CD14-positive monocyte (primary cell): ENCODE results near the gene SIAH3. TPM values are rescaled to one million over a fixed set of nuclear protein-coding genes. Genes with fewer than 3 reads are reported as not detected.

Source experiments
- DNase-seq, 3 donors: peaks; one replicate each; pipeline ENCODE4 v3.0.0-alpha.2; 2011 to 2022
- H2AFZ ChIP-seq: 2 replicates; pipeline ENCODE4 v1.6.0; 2012; ENCODE audit warnings: mild to moderate bottlenecking, low read depth, low read length, inconsistent platforms; ENCODE audit not compliant: insufficient read depth, poor library complexity, severe bottlenecking
- H3K27ac ChIP-seq, 2 donors: 1 replicate in 1 of 2; 2 replicates in 1 of 2; pipeline ENCODE4 v1.5.1; 2012 to 2013; ENCODE audit warnings: low read length in 2 of 2, control low read depth in 1 of 2, inconsistent platforms in 1 of 2, low read depth in 1 of 2, mild to moderate bottlenecking in 1 of 2
- H3K27me3 ChIP-seq, 2 donors: one replicate each; pipeline versions ENCODE4 v1.6.0 to v1.6.1; 2011 to 2013; ENCODE audit warnings: low read length in 2 of 2; ENCODE audit not compliant: control insufficient read depth in 2 of 2, insufficient read depth in 2 of 2
- H3K36me3 ChIP-seq, 2 donors: replicated peaks in 1 of 2; 1 replicate in 1 of 2; 2 replicates in 1 of 2; pipeline versions ENCODE4 v1.5.1 to v1.6.1; 2012 to 2013; ENCODE audit warnings: low read length in 2 of 2, control low read depth in 1 of 2, inconsistent platforms in 1 of 2, mild to moderate bottlenecking in 1 of 2; ENCODE audit not compliant: insufficient read depth in 2 of 2, control insufficient read depth in 1 of 2
- H3K4me1 ChIP-seq, 2 donors: 1 replicate in 1 of 2; 2 replicates in 1 of 2; pipeline versions ENCODE4 v1.5.1 to v1.6.1; 2012 to 2013; ENCODE audit warnings: low read length in 2 of 2, control low read depth in 1 of 2, inconsistent platforms in 1 of 2, mild to moderate bottlenecking in 1 of 2, moderate library complexity in 1 of 2; ENCODE audit not compliant: insufficient read depth in 2 of 2, control insufficient read depth in 1 of 2
- H3K4me2 ChIP-seq: replicated peaks from 2 replicates; pipeline ENCODE3; 2012; ENCODE audit warnings: low read length, moderate library complexity, mild to moderate bottlenecking; ENCODE audit not compliant: poor library complexity, severe bottlenecking; ENCODE audit errors: extremely low read depth
- H3K4me3 ChIP-seq, 3 experiments: fragments of 200-600 bp in 1 of 3; sonication (generic) in 1 of 3; replicated peaks in 1 of 3; 1 replicate in 2 of 3; 2 replicates in 1 of 3; pipeline ENCODE4 v1.5.1; 2011 to 2013; ENCODE audit warnings: low read length in 3 of 3, mild to moderate bottlenecking in 3 of 3, control low read depth in 2 of 3, low read depth in 2 of 3, inconsistent platforms in 1 of 3, moderate library complexity in 1 of 3
- H3K79me2 ChIP-seq: 2 replicates; pipeline ENCODE4 v1.6.0; 2012; ENCODE audit warnings: mild to moderate bottlenecking, control low read depth, inconsistent platforms, low read length, moderate library complexity; ENCODE audit not compliant: insufficient read depth
- H3K9ac ChIP-seq: 2 replicates; pipeline ENCODE4 v1.6.0; 2017; ENCODE audit warnings: low read length, mild to moderate bottlenecking; ENCODE audit not compliant: insufficient read depth, poor library complexity, severe bottlenecking
- H3K9me3 ChIP-seq, 2 donors: replicated peaks in 1 of 2; 1 replicate in 1 of 2; 2 replicates in 1 of 2; pipeline versions ENCODE4 v1.5.1 to v1.6.1; 2012 to 2013; ENCODE audit warnings: low read length in 2 of 2, control low read depth in 1 of 2; ENCODE audit not compliant: control insufficient read depth in 1 of 2, insufficient read depth in 1 of 2
- H4K20me1 ChIP-seq: 2 replicates; pipeline ENCODE4 v1.6.0; 2012; ENCODE audit warnings: mild to moderate bottlenecking, low read length, control low read depth, moderate library complexity; ENCODE audit not compliant: insufficient read depth
- H3K27ac Mint-ChIP-seq, 7 donors: one replicate each; pipeline ENCODE4 v1.8.0; 2020; ENCODE audit warnings: mild to moderate bottlenecking in 7 of 7, mixed read lengths in 7 of 7, moderate library complexity in 6 of 7, inconsistent platforms in 2 of 7
- H3K27me3 Mint-ChIP-seq, 3 donors: one replicate each; pipeline ENCODE4 v1.8.0; 2021 to 2022; ENCODE audit warnings: low read depth in 3 of 3, mild to moderate bottlenecking in 3 of 3, mixed read lengths in 3 of 3, moderate library complexity in 3 of 3, inconsistent platforms in 1 of 3
- H3K36me3 Mint-ChIP-seq, 2 donors: one replicate each; pipeline ENCODE4 v1.8.0; 2020; ENCODE audit warnings: mixed read lengths in 2 of 2, inconsistent platforms in 1 of 2, mild to moderate bottlenecking in 1 of 2
- H3K4me1 Mint-ChIP-seq: one replicate; pipeline ENCODE4 v1.8.0; 2020; ENCODE audit warnings: mild to moderate bottlenecking, mixed read lengths
- H3K4me3 Mint-ChIP-seq, 2 donors: one replicate each; pipeline ENCODE4 v1.8.0; 2020; ENCODE audit warnings: mild to moderate bottlenecking in 2 of 2, mixed read lengths in 2 of 2, moderate library complexity in 1 of 2
- H3K9me3 Mint-ChIP-seq, 7 donors: one replicate each; pipeline ENCODE4 v1.8.0; 2020 to 2022; ENCODE audit warnings: mixed read lengths in 7 of 7, mild to moderate bottlenecking in 6 of 7, moderate library complexity in 6 of 7, inconsistent platforms in 2 of 7
- CTCF ChIP-seq: fragments of 200-600 bp; IDR thresholded peaks from one replicate; pipeline ENCODE4 v1.8.0; 2022; ENCODE audit warnings: antibody characterized with exemption, mild to moderate bottlenecking
- WGBS: methylation state at CpG from one replicate; pipeline ENCODE4 v1.1.5; 2013; ENCODE audit warnings: missing lambda C conversion rate; ENCODE audit not compliant: insufficient coverage; 5-methylcytosine and 5-hydroxymethylcytosine counted together
- intact Hi-C, 2 donors: fragments of 100-400 bp; cut with micrococcal nuclease; formaldehyde crosslinking; loops; one replicate each; pipeline versions ENCODE4 v1.15.0 to v1.15.1; 2023
- polyA plus RNA-seq, 3 donors: library from polyadenylated mRNA; depleted of rRNA in 1 of 3; unstranded in 2 of 3; stranded (reverse) in 1 of 3; fragments of 300-500 nt in 2 of 3; fragments of >200 nt in 1 of 3; fragmentation: Illumina TruSeq in 2 of 3; gene quantifications; 1 replicate in 2 of 3; 2 replicates in 1 of 3; pipeline ENCODE4 v1.2.3, GENCODE V29; 2012 to 2021

SIAH3 gene
- polyA plus RNA-seq, 3 donors: not detected

- H3K4me1 Mint-ChIP-seq: peaks cover 19% of the 10 kb centered on the region
- H3K27ac ChIP-seq: no peak overlapping the region
- intact Hi-C loops: no loop called here
These were observed 101.0 kb downstream of the SIAH3 start for GRCh38 chr13:45750566-45750965.

GRCh38 chr13:45748941-45749759, 102.4 kb downstream of the SIAH3 start:
- peaks cover 19% of the 10 kb centered on the region for H3K4me1 Mint-ChIP-seq
- Histone ChIP-seq H3K27ac (no peak overlapping the region), H4K20me1 (no peaks in the 10 kb centered on the region), H3K4me1 (peaks cover 6 to 8% of the 10 kb centered on the region in 2 donors), H3K4me3 (no peak overlapping the region), H3K9me3 (peaks cover under 1 to 6% of the 10 kb centered on the region in 2 donors), H3K9ac (no peak overlapping the region), H3K36me3 (no peaks in the 10 kb centered on the region), H3K79me2 (no peaks in the 10 kb centered on the region), H2AFZ (no peak overlapping the region), H3K27me3 (no peaks in the 10 kb centered on the region), H3K4me2 (no peak overlapping the region)
- no peaks in the 10 kb centered on the region for H3K36me3 Mint-ChIP-seq
- no peak for TF ChIP-seq CTCF
- WGBS: 89% methylated on average over 5 of the region's 13 CpGs
- no peak for DNase-seq
- intact Hi-C loops: no loop called here
- H3K27me3 Mint-ChIP-seq: peaks cover 0 to 1% (median 0%) of the 10 kb centered on the region in 3 donors
- H3K4me3 Mint-ChIP-seq: no peak overlapping the region
- peak overlapping the region in 1 of 7 donors; percentile 79 for H3K27ac Mint-ChIP-seq
- H3K9me3 Mint-ChIP-seq: peaks cover 10 to 19% (median 15%) of the 10 kb centered on the region in 7 donors

More at GRCh38 chr13:45750566-45750965, 101.0 kb downstream of the SIAH3 start:
- Mint-ChIP-seq H3K27me3 (peaks cover 0 to 1% (median 0%) of the 10 kb centered on the region in 3 donors), H3K36me3 (no peaks in the 10 kb centered on the region), H3K27ac (no peak overlapping the region), H3K9me3 (peaks cover 17 to 27% (median 21%) of the 10 kb centered on the region in 7 donors), H3K4me3 (no peak overlapping the region)
- H3K4me1 ChIP-seq: peaks cover 6 to 8% of the 10 kb centered on the region in 2 donors
- H3K79me2 ChIP-seq: no peaks in the 10 kb centered on the region
- H3K27me3 ChIP-seq: no peaks in the 10 kb centered on the region
- no peak overlapping the region for H3K4me2 ChIP-seq
- no peaks in the 10 kb centered on the region for H4K20me1 ChIP-seq
- no peak overlapping the region for H2AFZ ChIP-seq
- H3K36me3 ChIP-seq: no peaks in the 10 kb centered on the region
- DNase-seq: no peak
- no peak overlapping the region for H3K4me3 ChIP-seq
- H3K9me3 ChIP-seq: peaks cover 6 to 9% of the 10 kb centered on the region in 2 donors
- 100% methylated on average over 1 of the region's 3 CpGs for WGBS
- H3K9ac ChIP-seq: no peak overlapping the region
- TF ChIP-seq CTCF: no peak
